GM19455 (cell line): ENCODE data around the gene AAMDC.
"Not testable (repeated sequence)": the region's sequence is repeated elsewhere in the genome, so short reads cannot be mapped to it uniquely, and the experiment has no call there.

Experiments used
- ATAC-seq: cut with Tn5 transposase; IDR thresholded peaks from one replicate; pipeline ENCODE4 v1.9.1; 2021; ENCODE audit not compliant: unreplicated experiment

Gene AAMDC

GRCh38 chr11:77819921-77820564 is 901 bp upstream of the AAMDC start:
- peak; percentile 15 for ATAC-seq

- no peak for ATAC-seq
Observed at GRCh38 chr11:77821349-77821851, 456 bp downstream of the AAMDC start.

GRCh38 chr11:77822126-77822525 is 1.2 kb downstream of the AAMDC start:
- ATAC-seq: not testable (repeated sequence)

GRCh38 chr11:77823775-77824174 is 2.8 kb downstream of the AAMDC start:
- no peak for ATAC-seq

- ATAC-seq: no peak
Observed at GRCh38 chr11:77828926-77829325, 8.0 kb downstream of the AAMDC start.

GRCh38 chr11:77833302-77833701 is 12.4 kb downstream of the AAMDC start:
- ATAC-seq: no peak

- ATAC-seq: no peak
Observed at GRCh38 chr11:77842441-77843121, 21.6 kb downstream of the AAMDC start.

- ATAC-seq: not testable (repeated sequence)
Observed at GRCh38 chr11:77843700-77844099, 22.8 kb downstream of the AAMDC start.

GRCh38 chr11:77851503-77851902 is 30.6 kb downstream of the AAMDC start:
- no peak for ATAC-seq

- ATAC-seq: no peak
Observed at GRCh38 chr11:77854838-77855237, 33.9 kb downstream of the AAMDC start.

- ATAC-seq: not testable (repeated sequence)
Observed at GRCh38 chr11:77857906-77858457, 37.0 kb downstream of the AAMDC start.

- ATAC-seq: not testable (repeated sequence)
Observed at GRCh38 chr11:77861444-77861843, 40.5 kb downstream of the AAMDC start.

- no peak for ATAC-seq
Observed at GRCh38 chr11:77865805-77866204, 44.9 kb downstream of the AAMDC start.

GRCh38 chr11:77866336-77866735 is 45.4 kb downstream of the AAMDC start:
- no peak for ATAC-seq

GRCh38 chr11:77868744-77869143 is 47.8 kb downstream of the AAMDC start:
- ATAC-seq: no peak

- no peak for ATAC-seq
Observed at GRCh38 chr11:77871855-77872254, 50.9 kb downstream of the AAMDC start.

GRCh38 chr11:77873345-77873744 is 52.4 kb downstream of the AAMDC start:
- no peak for ATAC-seq

GRCh38 chr11:77874206-77874605 is 53.3 kb downstream of the AAMDC start:
- no peak for ATAC-seq

- no peak for ATAC-seq
Observed at GRCh38 chr11:77876045-77876444, 55.1 kb downstream of the AAMDC start.

GRCh38 chr11:77878247-77878646 is 57.3 kb downstream of the AAMDC start:
- not testable (repeated sequence) for ATAC-seq

GRCh38 chr11:77879218-77879617 is 58.3 kb downstream of the AAMDC start:
- no peak for ATAC-seq

GRCh38 chr11:77882396-77882795 is 61.5 kb downstream of the AAMDC start:
- no peak for ATAC-seq
